Gastrocnemius medialis (tissue), 4 donors: ENCODE data around the gene AP5B1.

Source experiments
- CTCF ChIP-seq, 5 experiments: fragments of 450-650 bp in 3 of 5; fragments of 200-600 bp in 2 of 5; sonication (generic) in 2 of 5; IDR thresholded peaks in 4 of 5; conservative IDR thresholded peaks in 1 of 5; 1 replicate in 4 of 5; 2 replicates in 1 of 5; pipeline ENCODE4 v1.5.1; 2016 to 2019; ENCODE audit warnings: antibody characterized with exemption in 5 of 5, mild to moderate bottlenecking in 3 of 5, moderate library complexity in 3 of 5
- POLR2A ChIP-seq, 2 donors: fragments of 450-650 bp; IDR thresholded peaks; one replicate each; pipeline ENCODE4 v1.6.1; 2017; ENCODE audit warnings: antibody characterized with exemption in 2 of 2, mild to moderate bottlenecking in 2 of 2, moderate library complexity in 2 of 2

- TF ChIP-seq CTCF (IDR thresholded peaks at IDR 0.05 in 4 of 5, conservative IDR thresholded peaks at IDR 0.05 in 1 of 5) (no peak), POLR2A (IDR thresholded peaks at IDR 0.05) (no peak)
Observed at GRCh38 chr11:65802841-65803240, 22.1 kb upstream of the AP5B1 start.
